WTC11 (cell line): ENCODE measurements around the gene MAB21L1. TPM values are rescaled to one million over a fixed set of nuclear protein-coding genes. Genes with fewer than 3 reads are reported as not detected.

Experiments used
- ATAC-seq: fragments of 200-7000 bp; cut with Tn5 transposase; 2 replicates; pipeline ENCODE4 v1.10.0; 2021; ENCODE audit warnings: mild to moderate bottlenecking, moderate library complexity
- CTCF ChIA-PET: fragments of 300-600 bp; sonication (Branson Sonifier 250); formaldehyde crosslinking; loops from one replicate; lab custom pipeline; 2021; ENCODE audit warnings: antibody characterized with exemption; lab: Charles Lee
- POLR2A ChIA-PET: fragments of 350-600 bp; sonication (Branson Sonifier 250); formaldehyde crosslinking; loops from one replicate; lab custom pipeline; 2021; ENCODE audit warnings: antibody characterized with exemption; lab: Charles Lee
- DNase-seq: peaks from one replicate; pipeline ENCODE4 v3.0.0; 2021; ENCODE audit warnings: low spot score
- H3K27ac Mint-ChIP-seq: 2 replicates; pipeline ENCODE4 v1.8.0; 2021; ENCODE audit warnings: mixed read lengths
- H3K27me3 Mint-ChIP-seq: 2 replicates; pipeline ENCODE4 v1.8.0; 2021; ENCODE audit warnings: low read depth, mild to moderate bottlenecking, moderate library complexity, mixed read lengths
- H3K36me3 Mint-ChIP-seq: 2 replicates; pipeline ENCODE4 v1.8.0; 2021; ENCODE audit warnings: mixed read lengths
- H3K4me1 Mint-ChIP-seq: 2 replicates; pipeline ENCODE4 v1.8.0; 2022; ENCODE audit warnings: mixed read lengths
- H3K4me3 Mint-ChIP-seq: 2 replicates; pipeline ENCODE4 v1.8.0; 2021; ENCODE audit warnings: mild to moderate bottlenecking, moderate library complexity, mixed read lengths
- H3K9me3 Mint-ChIP-seq: 2 replicates; pipeline ENCODE4 v1.8.0; 2021; ENCODE audit warnings: mixed read lengths
- AR ChIP-seq: fragments of 250-450 bp; sonication (Bioruptor Pico); IDR thresholded peaks from 2 replicates; pipeline ENCODE4 v1.9.0; 2021; ENCODE audit warnings: mild to moderate bottlenecking
- ATF1 ChIP-seq: sonication (generic); formaldehyde crosslinking; IDR thresholded peaks from 2 replicates; pipeline ENCODE4 v1.8.1; 2023; ENCODE audit warnings: mild to moderate bottlenecking, moderate library complexity, missing genetic modification reagents
- ATF2 ChIP-seq: sonication (generic); formaldehyde crosslinking; IDR thresholded peaks from 2 replicates; pipeline ENCODE4 v1.8.1; 2022; ENCODE audit warnings: low read depth, missing genetic modification reagents, borderline replicate concordance
- CREB1 ChIP-seq: sonication (generic); formaldehyde crosslinking; IDR thresholded peaks from 2 replicates; pipeline ENCODE4 v1.8.0; 2023; ENCODE audit warnings: mild to moderate bottlenecking, missing genetic modification reagents
- ESRRA ChIP-seq: sonication (generic); formaldehyde crosslinking; IDR thresholded peaks from 2 replicates; pipeline ENCODE4 v1.8.1; 2022; ENCODE audit warnings: mild to moderate bottlenecking, missing genetic modification reagents, borderline replicate concordance
- FOXJ3 ChIP-seq: sonication (generic); formaldehyde crosslinking; IDR thresholded peaks from 2 replicates; pipeline ENCODE4 v1.9.0; 2021; ENCODE audit warnings: missing genetic modification reagents, mild to moderate bottlenecking, borderline replicate concordance
- FOXK1 ChIP-seq: sonication (generic); formaldehyde crosslinking; IDR thresholded peaks from 2 replicates; pipeline ENCODE4 v1.8.0; 2022; ENCODE audit warnings: mild to moderate bottlenecking, moderate library complexity, missing genetic modification reagents
- GABPB1 ChIP-seq: sonication (generic); formaldehyde crosslinking; IDR thresholded peaks from 2 replicates; pipeline ENCODE4 v1.8.1; 2023; ENCODE audit warnings: mild to moderate bottlenecking, missing genetic modification reagents
- HMGXB4 ChIP-seq: sonication (generic); formaldehyde crosslinking; IDR thresholded peaks from 2 replicates; pipeline ENCODE4 v1.8.1; 2023; ENCODE audit warnings: mild to moderate bottlenecking, moderate library complexity, missing genetic modification reagents
- IRF1 ChIP-seq: sonication (generic); formaldehyde crosslinking; IDR thresholded peaks from 2 replicates; pipeline ENCODE4 v1.8.0; 2023; ENCODE audit warnings: missing genetic modification reagents
- KAT7 ChIP-seq: sonication (generic); formaldehyde crosslinking; IDR thresholded peaks from 2 replicates; pipeline ENCODE4 v1.8.1; 2023; ENCODE audit warnings: missing genetic modification reagents, mild to moderate bottlenecking, borderline replicate concordance
- NFATC4 ChIP-seq: fragments of 250-450 bp; sonication (Bioruptor Pico); IDR thresholded peaks from 2 replicates; pipeline ENCODE4 v1.9.0; 2021; ENCODE audit warnings: mild to moderate bottlenecking
- NFYB ChIP-seq: sonication (generic); formaldehyde crosslinking; conservative IDR thresholded peaks from 2 replicates; pipeline ENCODE4 v1.8.0; 2022; ENCODE audit warnings: low read depth, missing genetic modification reagents
- NR2C2 ChIP-seq: sonication (generic); formaldehyde crosslinking; IDR thresholded peaks from 2 replicates; pipeline ENCODE4 v1.8.0; 2022; ENCODE audit warnings: mild to moderate bottlenecking, missing genetic modification reagents
- OVOL2 ChIP-seq: fragments of 250-450 bp; sonication (Bioruptor Pico); IDR thresholded peaks from 2 replicates; pipeline ENCODE4 v1.9.0; 2021; ENCODE audit warnings: mild to moderate bottlenecking, borderline replicate concordance
- RELA ChIP-seq: sonication (generic); formaldehyde crosslinking; IDR thresholded peaks from 2 replicates; pipeline ENCODE4 v1.8.1; 2022; ENCODE audit warnings: missing genetic modification reagents, mild to moderate bottlenecking, borderline replicate concordance
- RORB ChIP-seq: fragments of 250-450 bp; sonication (Bioruptor Pico); IDR thresholded peaks from 2 replicates; pipeline ENCODE4 v1.9.0; 2021; ENCODE audit warnings: mild to moderate bottlenecking
- SMAD4 ChIP-seq: sonication (generic); formaldehyde crosslinking; IDR thresholded peaks from 2 replicates; pipeline ENCODE4 v1.8.0; 2022; ENCODE audit warnings: mild to moderate bottlenecking, missing genetic modification reagents
- STAT6 ChIP-seq: sonication (generic); formaldehyde crosslinking; conservative IDR thresholded peaks from 2 replicates; pipeline ENCODE4 v1.8.1; 2023; ENCODE audit warnings: mild to moderate bottlenecking, low read depth, missing genetic modification reagents, moderate library complexity
- TEAD1 ChIP-seq: sonication (generic); formaldehyde crosslinking; IDR thresholded peaks from 2 replicates; pipeline ENCODE4 v1.8.0; 2022; ENCODE audit warnings: mild to moderate bottlenecking, missing genetic modification reagents
- TEAD4 ChIP-seq: sonication (generic); formaldehyde crosslinking; IDR thresholded peaks from 2 replicates; pipeline ENCODE4 v1.8.0; 2022; ENCODE audit warnings: mild to moderate bottlenecking, missing genetic modification reagents
- ZNF121 ChIP-seq: sonication (generic); formaldehyde crosslinking; IDR thresholded peaks from 2 replicates; pipeline ENCODE4 v1.8.0; 2023; ENCODE audit warnings: missing genetic modification reagents
- total RNA-seq: library from RNA; stranded (reverse); gene quantifications from 3 replicates; pipeline ENCODE4 v1.2.3, GENCODE V29; 2021

Gene MAB21L1
- total RNA-seq, 1 experiment from 2014 or later = 0.15 TPM

- POLR2A ChIA-PET = no interaction called here
- Mint-ChIP-seq H3K27me3 (no peaks in the 10 kb centered on the region), H3K27ac (no peak overlapping the region)
These were observed 12.6 kb upstream of the MAB21L1 start for GRCh38 chr13:35489050-35489449.

GRCh38 chr13:35485424-35485823 lies 8.9 kb upstream of the MAB21L1 start:
- ChIA-PET CTCF (no interaction called here), POLR2A (no interaction called here)
- Mint-ChIP-seq H3K4me3 (no peak overlapping the region), H3K4me1 (no peaks in the 10 kb centered on the region), H3K27me3 (no peaks in the 10 kb centered on the region), H3K9me3 (no peaks in the 10 kb centered on the region), H3K36me3 (no peaks in the 10 kb centered on the region), H3K27ac (no peak overlapping the region)
- DNase-seq (no peak), ATAC-seq (no peak)
- no peak for TF ChIP-seq IRF1 (CRISPR knock-in tag)
- TF ChIP-seq SMAD4 (CRISPR knock-in tag) = no peak
- no peak for TF ChIP-seq NFATC4 (CRISPR knock-in tag)
- no peak for TF ChIP-seq ATF1
- no peak for TF ChIP-seq RORB (CRISPR knock-in tag)
- no peak for TF ChIP-seq STAT6 (CRISPR knock-in tag)
- TF ChIP-seq ATF2 = no peak
- no peak for TF ChIP-seq ESRRA

More at GRCh38 chr13:35489050-35489449, 12.6 kb upstream of the MAB21L1 start:
- Mint-ChIP-seq H3K9me3 (no peaks in the 10 kb centered on the region), H3K4me1 (no peaks in the 10 kb centered on the region), H3K4me3 (no peak overlapping the region), H3K36me3 (no peaks in the 10 kb centered on the region)
- TF ChIP-seq FOXK1 (CRISPR knock-in tag) (no peak), SMAD4 (CRISPR knock-in tag) (no peak), TEAD1 (no peak), CREB1 (no peak)
- ATAC-seq (no peak), DNase-seq (no peak)
- CTCF ChIA-PET = no interaction called here

GRCh38 chr13:35484384-35484783 lies 7.9 kb upstream of the MAB21L1 start:
- no peak overlapping the region for H3K4me3 Mint-ChIP-seq
- ATAC-seq (no peak), DNase-seq (no peak)
- no peaks in the 10 kb centered on the region for H3K36me3 Mint-ChIP-seq
- no peaks in the 10 kb centered on the region for H3K9me3 Mint-ChIP-seq
- peaks cover 6% of the 10 kb centered on the region for H3K4me1 Mint-ChIP-seq
- POLR2A ChIA-PET = no interaction called here
- peaks cover 6% of the 10 kb centered on the region for H3K27me3 Mint-ChIP-seq
- no peak overlapping the region for H3K27ac Mint-ChIP-seq
- CTCF ChIA-PET = no interaction called here
- no peak for TF ChIP-seq FOXJ3 (CRISPR knock-in tag)
- TF ChIP-seq TEAD4 (CRISPR knock-in tag) = no peak
- TF ChIP-seq IRF1 (CRISPR knock-in tag) = no peak
- no peak for TF ChIP-seq OVOL2
- TF ChIP-seq HMGXB4 (CRISPR knock-in tag) = no peak
- TF ChIP-seq GABPB1 (CRISPR knock-in tag) = no peak
- no peak for TF ChIP-seq RELA (CRISPR knock-in tag)
- TF ChIP-seq AR (CRISPR knock-in tag) = no peak
- no peak for TF ChIP-seq KAT7
- no peak for TF ChIP-seq NFYB
- TF ChIP-seq NR2C2 (CRISPR knock-in tag) = no peak
- no peak for TF ChIP-seq ZNF121 (CRISPR knock-in tag)
